Activated CD4-positive, alpha-beta T cell treated with anti-CD3 and anti-CD28 coated beads for 36 hours (primary cell): ENCODE results near the gene ARHGAP44. TPM values are rescaled to one million over a fixed set of nuclear protein-coding genes. Genes with fewer than 3 reads are reported as not detected.

Source experiments
- ATAC-seq: fragments of 200-7000 bp; cut with Tn5 transposase; one replicate; pipeline ENCODE4 v1.10.0; 2021; ENCODE audit warnings: mild to moderate bottlenecking, moderate library complexity
- CTCF ChIA-PET: fragments of 350-600 bp; sonication (Branson Sonifier 250); formaldehyde crosslinking; loops from one replicate; lab custom pipeline; 2021; ENCODE audit warnings: antibody characterized with exemption; lab: Charles Lee
- POLR2A ChIA-PET: fragments of 350-600 bp; sonication (Branson Sonifier 250); formaldehyde crosslinking; loops from one replicate; lab custom pipeline; 2021; ENCODE audit warnings: antibody characterized with exemption, inconsistent platforms; lab: Charles Lee
- DNase-seq: peaks from one replicate; pipeline ENCODE4 v3.0.0-alpha.2; 2020
- H3K27ac Mint-ChIP-seq: one replicate; pipeline ENCODE4 v1.8.0; 2021; ENCODE audit warnings: mixed read lengths
- H3K27me3 Mint-ChIP-seq: one replicate; pipeline ENCODE4 v1.8.0; 2021; ENCODE audit warnings: mixed read lengths
- H3K36me3 Mint-ChIP-seq: one replicate; pipeline ENCODE4 v1.8.0; 2021; ENCODE audit warnings: low read depth, mixed read lengths
- H3K4me1 Mint-ChIP-seq: one replicate; pipeline ENCODE4 v1.8.0; 2021; ENCODE audit warnings: mixed read lengths
- H3K4me3 Mint-ChIP-seq: one replicate; pipeline ENCODE4 v1.8.0; 2021; ENCODE audit warnings: mild to moderate bottlenecking, moderate library complexity, mixed read lengths
- H3K9me3 Mint-ChIP-seq: one replicate; pipeline ENCODE4 v1.8.0; 2021; ENCODE audit warnings: low read depth, mixed read lengths
- intact Hi-C, 2 experiments: fragments of 100-400 bp; cut with DNase I in 1 of 2; cut with micrococcal nuclease in 1 of 2; formaldehyde crosslinking; loops; one replicate each; pipeline versions ENCODE4 v1.14.2 to v1.15.1; 2022 to 2024; cut with DNase I, micrococcal nuclease
- microRNA-seq: library from miRNA; unstranded; fragments of <30 nt; microRNA quantifications from one replicate; pipeline ENCODE4 v1.2.0, GENCODE V29; 2021; ENCODE audit warnings: borderline replicate concordance
- total RNA-seq, 2 experiments: library from RNA; stranded (reverse); gene quantifications; one replicate each; pipeline ENCODE4 v1.2.3, GENCODE V29; 2021

The ARHGAP44 gene
- total RNA-seq, 2 experiments from 2014 or later: 0.14 to 0.55 TPM

DNA sequence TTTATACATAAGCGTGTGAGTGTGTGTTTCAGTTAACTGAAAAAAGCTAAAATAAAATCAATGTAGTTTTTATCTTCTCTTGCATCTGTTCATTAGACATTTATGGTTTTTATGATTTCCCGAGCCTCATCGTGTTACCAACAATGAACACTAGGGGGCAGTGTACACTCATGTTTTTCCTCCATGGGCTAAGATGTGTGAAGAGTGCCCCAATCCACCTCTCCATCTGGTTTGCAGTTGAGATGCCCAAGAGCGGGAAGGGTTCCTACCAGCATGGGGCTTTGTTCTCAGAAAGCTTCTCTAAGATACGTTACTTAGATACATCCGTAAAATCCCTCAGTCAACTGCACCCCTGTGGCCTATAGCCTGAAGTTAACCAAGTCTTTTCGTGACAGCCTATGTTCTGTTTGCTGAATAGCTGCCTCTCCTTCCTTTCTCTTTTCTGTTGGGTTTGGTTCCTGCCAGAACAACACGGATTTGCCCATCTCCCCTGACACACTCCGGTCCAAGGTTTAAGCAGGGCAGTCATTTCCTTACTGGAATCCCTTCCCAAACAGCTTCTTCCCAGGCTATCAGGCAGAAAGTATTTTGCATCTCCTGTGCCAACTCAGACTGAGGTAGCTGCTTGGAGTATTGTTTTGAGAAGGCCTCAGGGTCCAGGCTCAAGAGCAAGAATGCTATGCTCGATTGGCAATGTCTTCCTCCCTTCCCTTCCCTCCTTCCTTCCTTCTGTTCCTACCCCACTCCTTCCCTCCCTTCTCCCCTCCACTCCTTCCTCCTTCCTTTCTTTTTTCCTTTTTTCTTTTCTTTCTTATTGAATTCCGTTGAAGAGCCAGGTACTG, 241.4 kb downstream of the ARHGAP44 start:
- no peaks in the 10 kb centered on the region for H3K36me3 Mint-ChIP-seq
- CTCF ChIA-PET: interaction anchor here (0.6 to 6.4 kb wide), 19 partner anchors 8 to 1895 kb away, joined by 3 to 87 read pairs (median 4); partner anchors contain the start of gene ELAC2
- peaks cover 7% of the 10 kb centered on the region for H3K4me1 Mint-ChIP-seq
- intact Hi-C loops: loop anchor here in 1 of 2 experiments (10.0 kb wide), 1 partner anchor 1894 kb away; no protein-coding TSS in a partner anchor
- H3K27me3 Mint-ChIP-seq: peaks cover 9% of the 10 kb centered on the region
- ATAC-seq: peak; percentile 73
- H3K9me3 Mint-ChIP-seq: peaks cover 7% of the 10 kb centered on the region
- H3K4me3 Mint-ChIP-seq: no peak overlapping the region
- DNase-seq: peak; percentile 62
- H3K27ac Mint-ChIP-seq: no peak overlapping the region
- POLR2A ChIA-PET: no interaction called here

DNA sequence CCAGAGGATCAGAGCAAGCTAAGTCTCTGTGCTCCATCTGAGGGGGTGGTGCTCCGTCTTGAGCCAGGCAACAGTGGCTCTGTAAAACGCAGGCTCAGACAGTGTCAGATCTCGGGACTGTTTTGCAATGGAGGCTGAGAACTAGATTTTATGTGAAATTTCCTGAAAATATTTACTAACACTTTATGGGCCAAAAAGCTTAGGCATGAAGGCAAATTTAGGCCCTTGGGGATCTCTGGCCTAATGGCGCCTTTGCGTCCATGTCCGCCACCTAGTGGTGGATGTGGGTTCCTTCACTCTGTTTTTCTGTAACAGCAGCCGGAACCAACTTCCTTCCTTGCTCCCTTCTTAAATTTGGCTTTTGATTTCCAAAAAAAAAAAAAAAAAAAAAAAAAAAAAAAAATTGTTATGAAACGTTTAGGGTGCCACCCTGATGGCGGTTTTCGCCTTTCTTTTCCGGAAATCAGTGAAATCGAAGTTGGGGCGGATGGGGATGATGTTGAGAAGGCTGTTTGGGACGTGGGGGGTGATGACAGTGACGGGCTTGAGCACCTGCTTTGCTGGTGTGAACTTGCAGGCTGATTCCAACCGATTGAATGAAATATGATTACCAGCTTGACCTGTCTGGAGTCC, 242.5 kb downstream of the ARHGAP44 start:
- ATAC-seq: peak; percentile 80
- H3K36me3 Mint-ChIP-seq: no peaks in the 10 kb centered on the region
- H3K9me3 Mint-ChIP-seq: peaks cover 13% of the 10 kb centered on the region
- no peak overlapping the region for H3K4me3 Mint-ChIP-seq
- ChIA-PET POLR2A (no interaction called here), CTCF (interaction anchor here (0.6 to 6.4 kb wide), 10 partner anchors 9 to 1036 kb away, joined by 3 to 87 read pairs (median 11); partner anchors contain the start of gene ELAC2)
- H3K4me1 Mint-ChIP-seq: peaks cover 7% of the 10 kb centered on the region
- H3K27ac Mint-ChIP-seq: no peak overlapping the region
- intact Hi-C loops: loop anchor here in 1 of 2 experiments (10.0 kb wide), 1 partner anchor 1893 kb away; no protein-coding TSS in a partner anchor
- peaks cover 5% of the 10 kb centered on the region for H3K27me3 Mint-ChIP-seq
- DNase-seq: peak; percentile 66

DNA sequence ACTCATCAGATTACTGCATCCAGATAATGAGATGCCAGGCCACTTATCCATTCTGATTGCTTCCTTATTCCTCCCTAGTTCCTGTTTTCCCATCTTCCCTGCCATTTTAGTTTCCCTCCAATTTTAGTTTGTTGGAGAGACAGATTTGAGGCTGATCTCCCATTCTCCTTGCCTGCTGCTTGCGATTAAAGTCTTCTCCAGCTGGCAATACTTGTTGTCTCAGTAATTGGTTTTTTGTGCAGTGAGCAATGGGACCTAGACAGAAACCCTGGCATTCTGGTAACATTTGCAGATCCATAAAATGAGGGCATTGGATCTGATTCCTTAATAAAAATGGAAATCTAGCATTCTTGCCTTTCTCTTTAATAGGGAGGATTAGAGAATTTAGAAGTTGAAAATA, 246.1 kb downstream of the ARHGAP44 start:
- intact Hi-C loops: loop anchor here in 1 of 2 experiments (10.0 kb wide), 1 partner anchor 1889 kb away; no protein-coding TSS in a partner anchor
- H3K36me3 Mint-ChIP-seq: no peaks in the 10 kb centered on the region
- peaks cover 5% of the 10 kb centered on the region for H3K4me1 Mint-ChIP-seq
- no peak for DNase-seq
- H3K27me3 Mint-ChIP-seq: no peaks in the 10 kb centered on the region
- ChIA-PET POLR2A (no interaction called here), CTCF (no interaction called here)
- peaks cover 18% of the 10 kb centered on the region for H3K9me3 Mint-ChIP-seq
- no peak overlapping the region for H3K4me3 Mint-ChIP-seq
- no peak overlapping the region for H3K27ac Mint-ChIP-seq
- no peak for ATAC-seq

DNA sequence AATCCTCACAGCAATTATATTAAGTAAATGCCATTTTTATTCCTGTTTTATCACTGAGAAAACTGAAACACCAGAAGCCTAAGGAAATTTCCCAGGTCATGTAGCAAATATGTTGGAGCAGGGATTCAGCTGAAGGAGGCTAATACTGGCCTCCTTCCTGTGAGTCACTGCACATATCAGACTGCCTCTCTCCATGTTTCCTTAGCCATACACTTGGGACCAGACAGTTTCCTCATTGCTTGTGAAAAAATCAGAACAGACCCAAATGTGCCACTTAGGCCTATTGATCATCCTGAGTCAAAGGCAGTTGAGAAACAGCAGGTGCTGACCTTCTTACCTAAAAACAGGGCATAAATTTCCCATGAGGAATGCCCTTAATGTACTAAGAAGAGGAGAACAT, 247.5 kb downstream of the ARHGAP44 start:
- DNase-seq (no peak), ATAC-seq (no peak)
- intact Hi-C loops: loop anchor here in 1 of 2 experiments (10.0 kb wide), 1 partner anchor 1888 kb away; no protein-coding TSS in a partner anchor
- peaks cover 18% of the 10 kb centered on the region for H3K9me3 Mint-ChIP-seq
- H3K27ac Mint-ChIP-seq: no peak overlapping the region
- peaks cover 2% of the 10 kb centered on the region for H3K27me3 Mint-ChIP-seq
- POLR2A ChIA-PET: no interaction called here
- H3K4me3 Mint-ChIP-seq: no peak overlapping the region
- CTCF ChIA-PET: no interaction called here
- H3K4me1 Mint-ChIP-seq: peaks cover under 1% of the 10 kb centered on the region
- H3K36me3 Mint-ChIP-seq: no peaks in the 10 kb centered on the region

DNA sequence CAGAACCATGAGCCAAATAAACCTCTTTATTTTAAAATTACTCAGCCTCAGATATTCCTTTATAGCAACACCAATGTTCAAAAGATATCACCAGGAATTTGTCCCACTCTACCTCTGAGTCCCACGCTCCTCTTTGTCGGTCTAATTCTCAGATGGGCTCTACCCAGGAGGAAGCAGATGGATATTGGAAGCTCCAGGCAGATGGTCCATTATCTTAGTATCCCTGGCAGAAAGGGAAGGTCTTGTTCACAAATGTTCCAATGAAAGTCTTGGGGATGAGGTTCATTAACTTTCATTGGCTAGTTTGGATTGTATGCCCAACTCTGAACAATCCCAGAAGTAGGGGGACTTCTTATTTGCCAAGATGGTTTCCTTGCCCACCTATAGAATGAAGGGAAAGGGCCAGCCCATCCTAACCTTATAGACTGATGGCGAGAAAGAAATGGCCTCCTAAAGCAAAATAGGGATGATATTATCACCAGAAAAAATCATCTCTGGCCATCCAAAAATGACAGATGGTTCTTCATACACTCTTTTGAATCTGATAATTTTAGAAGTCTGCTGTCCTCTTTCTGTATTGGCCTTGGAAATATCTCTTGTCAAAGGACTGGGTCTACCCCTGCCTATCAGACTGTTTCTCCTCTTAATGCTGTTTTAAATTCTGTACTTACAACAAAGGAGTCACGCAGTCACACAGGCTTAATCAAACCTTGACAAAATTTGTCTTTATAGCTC, 249.8 kb downstream of the ARHGAP44 start:
- no peak overlapping the region for H3K27ac Mint-ChIP-seq
- POLR2A ChIA-PET: no interaction called here
- peaks cover 18% of the 10 kb centered on the region for H3K9me3 Mint-ChIP-seq
- no peaks in the 10 kb centered on the region for H3K36me3 Mint-ChIP-seq
- H3K4me1 Mint-ChIP-seq: no peaks in the 10 kb centered on the region
- ATAC-seq (no peak), DNase-seq (no peak)
- intact Hi-C loops: loop anchor here in 1 of 2 experiments (10.0 kb wide), 1 partner anchor 1886 kb away; no protein-coding TSS in a partner anchor
- CTCF ChIA-PET: interaction anchor here (1.1 to 3.4 kb wide), 2 partner anchors 8 to 9 kb away, joined by 4 to 27 read pairs; no protein-coding TSS in a partner anchor
- peaks cover 10% of the 10 kb centered on the region for H3K27me3 Mint-ChIP-seq
- H3K4me3 Mint-ChIP-seq: no peak overlapping the region

Small RNA genes within 50 kb of the gene (microRNA-seq; reads per million reads assigned to microRNA genes)
- not detected for gene MIR1269B

Other genes with a start within 250 kb of the ARHGAP44 start
- not detected for gene MYOCD, start 123.6 kb upstream of the ARHGAP44 start, total RNA-seq
- 10 to 100 TPM; 67.4 to 96.6 TPM for gene ELAC2, start 228.5 kb downstream of the ARHGAP44 start, total RNA-seq